Measurements from ENCODE around the gene CRLF2. TPM values are rescaled to one million over a fixed set of nuclear protein-coding genes. Genes with fewer than 3 reads are reported as not detected.

Gene CRLF2
- total and polyA plus RNA-seq, 2 donors (not counting 3 experiments of a cell fraction or from before 2014, with no cell fraction given) = not detected

GRCh38 chrX:1226249-1226648, 13.8 kb upstream of the CRLF2 start:
- DNase-seq (ENCODE audit: low read depth, low spot score) (no peak), FAIRE-seq (no peak)
- no peak overlapping the region for H2AFZ ChIP-seq (ENCODE audit: low read depth, low read length)
- H3K36me3 ChIP-seq (ENCODE audit: control insufficient read depth in 2 of 2, extremely low read depth in 1 of 2, insufficient read depth in 2 of 2, low read length in 2 of 2) = no peaks in the 10 kb centered on the region
- H3K79me2 ChIP-seq (ENCODE audit: control insufficient read depth, insufficient read depth, low read length) = no peaks in the 10 kb centered on the region
- BruUV-seq (replicated peaks) = no TSS peak
- no peaks in the 10 kb centered on the region for H3K27me3 ChIP-seq (ENCODE audit: control insufficient read depth in 2 of 2, insufficient read depth in 2 of 2, low read length in 2 of 2)
- ChIA-PET CTCF (no interaction called here), POLR2A (no interaction called here)
- intact Hi-C loops (cut with micrococcal nuclease) = no loop called here
- H3K4me2 ChIP-seq (ENCODE audit: insufficient read depth, low read length) = no peak overlapping the region
- dilution Hi-C loops (cut with MboI; ENCODE audit: extremely low pct_ligation_motif_present, low sequenced_read_pairs) = no loop called here
- H3K9me3 ChIP-seq (replicated peaks; ENCODE audit: control insufficient read depth, insufficient read depth, low read length) = no peaks in the 10 kb centered on the region
- no peaks in the 10 kb centered on the region for H4K20me1 ChIP-seq (replicated peaks; ENCODE audit: control insufficient read depth, extremely low read depth, insufficient read depth, low read length)
- no peak overlapping the region for H3K9ac ChIP-seq (replicated peaks; ENCODE audit: extremely low read depth, insufficient read depth, low read length)
- H3K27ac ChIP-seq (ENCODE audit: insufficient read depth, low read depth, low read length) = no peak overlapping the region
- H3K9me1 ChIP-seq (replicated peaks; ENCODE audit: control insufficient read depth, extremely low read depth, insufficient read depth, low read length) = no peaks in the 10 kb centered on the region
- no peaks in the 10 kb centered on the region for H3K4me1 ChIP-seq (ENCODE audit: control insufficient read depth, extremely low read depth, insufficient read depth, low read length)
- no peak overlapping the region for H3K4me3 ChIP-seq (replicated peaks in 1 of 3; ENCODE audit: insufficient read depth in 1 of 3, low read depth in 1 of 3, low read length in 3 of 3)
- TF ChIP-seq EZH2 (IDR thresholded peaks at IDR 0.05; ENCODE audit: borderline replicate concordance, low read depth, low read length, severe bottlenecking) = no peak
- TF ChIP-seq MYC (IDR thresholded peaks at IDR 0.05; ENCODE audit: low read depth, low read length) = no peak
- no peak for TF ChIP-seq MAX (IDR thresholded peaks at IDR 0.05; ENCODE audit: insufficient read depth, insufficient read length)
- no peak for TF ChIP-seq GATA2 (IDR thresholded peaks at IDR 0.05; ENCODE audit: insufficient read depth, insufficient read length, low read depth, low read length)
- no peak for TF ChIP-seq CTCF (IDR thresholded peaks at IDR 0.05; ENCODE audit: extremely low read depth in 1 of 2, insufficient read depth in 1 of 2, low read depth in 1 of 2, low read length in 2 of 2)
- no peak for TF ChIP-seq POLR2A (IDR thresholded peaks at IDR 0.05; ENCODE audit: low read depth, low read length)
- no peak for TF ChIP-seq JUN (IDR thresholded peaks at IDR 0.05; ENCODE audit: borderline replicate concordance, insufficient read depth, insufficient read length, low read depth)
- TF ChIP-seq POLR2AphosphoS5 (IDR thresholded peaks at IDR 0.05; ENCODE audit: insufficient read depth, low read depth, low read length) = no peak
- TF ChIP-seq FOS (IDR thresholded peaks at IDR 0.05; ENCODE audit: borderline replicate concordance, insufficient read depth, low read length) = no peak
